Epidermal melanocyte (primary cell): Measurements from ENCODE around the gene PRM3.

Experiments
- DNase-seq: peaks from one replicate; pipeline ENCODE4 v3.0.0; 2011; ENCODE audit warnings: low spot score; ENCODE audit not compliant: insufficient read length

PRM3 gene

DNA sequence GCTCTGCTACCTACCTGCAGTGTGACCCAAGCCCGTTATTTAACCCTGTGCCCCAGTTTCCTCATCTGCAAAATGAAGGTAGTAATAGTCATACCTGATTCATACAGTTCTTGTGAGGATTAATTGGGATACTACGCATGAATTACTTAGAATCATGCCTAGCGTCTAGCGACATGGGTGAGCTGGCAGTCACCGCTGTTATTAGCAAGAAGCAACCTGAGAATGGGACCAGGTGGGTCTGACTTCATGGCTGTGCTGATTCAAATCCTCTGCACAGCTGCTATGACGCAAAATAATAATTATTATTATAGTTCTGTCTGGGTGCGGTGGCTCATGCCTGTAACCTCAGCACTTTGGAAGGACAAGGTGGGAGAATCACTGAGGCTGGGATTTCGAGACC is 25.3 kb downstream of the PRM3 start:
- no peak for DNase-seq

DNA sequence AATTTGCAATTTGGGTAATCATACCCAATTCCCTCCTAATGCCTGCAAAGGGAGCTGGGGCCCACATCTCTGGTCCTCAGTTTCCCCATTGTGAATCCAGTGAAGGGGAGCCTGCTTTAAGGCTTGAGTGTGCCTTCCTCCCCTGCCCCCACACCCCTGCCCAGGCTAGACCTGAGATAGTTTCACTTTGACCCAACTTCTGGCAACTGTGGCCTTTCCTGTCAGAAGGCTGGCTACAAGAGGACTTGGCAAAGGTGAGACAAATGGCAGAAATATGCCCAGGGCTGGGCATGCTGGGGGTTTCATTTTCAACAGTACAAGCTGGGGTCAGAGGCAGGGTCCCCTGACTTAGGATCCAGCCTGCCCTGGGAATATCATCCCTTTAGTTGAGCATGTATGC is 27.4 kb downstream of the PRM3 start:
- DNase-seq = no peak

DNA sequence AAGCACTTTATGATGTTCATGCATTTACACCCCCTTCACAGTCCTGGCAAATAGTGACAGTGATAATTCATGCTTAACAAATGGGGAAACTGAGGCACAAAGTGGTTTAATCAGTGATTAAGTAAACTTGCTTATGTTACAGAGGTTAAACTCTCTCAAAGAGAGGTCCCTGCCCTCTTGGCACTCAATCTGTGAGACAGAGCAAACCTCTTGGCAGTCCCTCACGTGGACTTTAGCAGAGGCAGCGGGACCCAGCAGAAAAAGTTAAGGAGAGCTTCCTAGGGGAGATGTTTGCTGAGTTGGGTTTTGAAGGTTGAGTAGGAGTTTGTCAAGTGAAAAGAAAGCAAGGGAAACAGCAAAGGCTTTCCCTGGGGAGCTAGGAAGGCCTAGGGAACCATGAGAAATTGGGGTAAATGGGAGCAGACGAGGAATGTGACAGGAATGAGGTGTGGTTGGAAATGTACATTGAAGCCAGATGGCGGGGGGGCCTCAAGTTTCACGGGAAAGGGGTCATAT is 28.1 kb downstream of the PRM3 start:
- DNase-seq = no peak

DNA sequence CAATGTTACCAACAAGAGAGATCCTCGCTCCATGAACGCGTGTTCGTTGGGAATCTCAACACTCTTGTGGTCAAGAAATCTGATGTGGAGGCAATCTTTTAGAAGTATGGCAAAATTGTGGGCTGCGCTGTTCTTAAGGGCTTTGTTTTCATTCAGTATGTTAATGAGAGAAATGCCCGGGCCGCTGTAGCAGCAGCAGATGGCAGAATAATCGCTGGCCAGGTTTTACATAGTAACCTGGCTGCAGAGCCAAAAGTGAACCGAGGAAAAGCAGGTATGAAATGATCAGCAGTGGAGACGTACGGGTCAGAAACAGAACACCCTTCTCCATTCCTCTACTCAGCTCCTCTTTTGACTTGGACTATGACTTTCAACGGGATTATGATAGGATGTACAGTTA is 30.8 kb downstream of the PRM3 start:
- no peak for DNase-seq

DNA sequence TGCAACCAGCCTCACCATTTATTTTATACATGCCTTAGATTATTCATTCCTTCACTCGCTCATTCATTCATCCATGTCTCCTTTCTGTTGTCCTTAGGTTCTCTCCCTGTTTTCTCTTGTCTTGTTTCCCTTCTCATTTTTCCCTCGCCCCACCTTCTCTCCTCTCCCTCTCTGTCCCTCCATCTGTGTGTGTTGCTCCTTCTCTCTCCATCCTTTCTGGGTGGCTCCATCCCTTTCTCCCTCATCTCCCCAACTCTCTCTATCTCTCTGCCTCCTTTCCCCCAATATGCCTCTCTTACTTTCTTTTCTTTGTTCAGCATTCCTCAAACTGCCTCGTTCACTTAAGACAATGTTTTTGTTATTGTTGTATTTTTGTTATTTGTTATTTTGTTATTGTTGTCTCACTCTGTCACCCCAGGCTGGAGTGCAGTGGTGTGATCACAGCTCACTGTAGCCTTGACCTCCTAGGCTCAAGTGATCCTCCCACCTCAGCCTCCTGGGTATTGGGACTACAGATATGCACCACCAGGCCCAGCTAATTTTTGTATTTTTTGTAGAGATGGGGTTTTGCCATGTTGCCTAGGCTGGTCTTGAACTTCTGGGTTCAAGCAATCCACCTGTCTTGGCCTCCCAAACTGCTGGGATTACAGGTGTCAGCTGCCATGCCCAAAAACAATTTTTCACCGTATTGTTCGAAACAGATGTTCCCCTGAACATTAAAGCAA is 31.8 kb downstream of the PRM3 start:
- no peak for DNase-seq

DNA sequence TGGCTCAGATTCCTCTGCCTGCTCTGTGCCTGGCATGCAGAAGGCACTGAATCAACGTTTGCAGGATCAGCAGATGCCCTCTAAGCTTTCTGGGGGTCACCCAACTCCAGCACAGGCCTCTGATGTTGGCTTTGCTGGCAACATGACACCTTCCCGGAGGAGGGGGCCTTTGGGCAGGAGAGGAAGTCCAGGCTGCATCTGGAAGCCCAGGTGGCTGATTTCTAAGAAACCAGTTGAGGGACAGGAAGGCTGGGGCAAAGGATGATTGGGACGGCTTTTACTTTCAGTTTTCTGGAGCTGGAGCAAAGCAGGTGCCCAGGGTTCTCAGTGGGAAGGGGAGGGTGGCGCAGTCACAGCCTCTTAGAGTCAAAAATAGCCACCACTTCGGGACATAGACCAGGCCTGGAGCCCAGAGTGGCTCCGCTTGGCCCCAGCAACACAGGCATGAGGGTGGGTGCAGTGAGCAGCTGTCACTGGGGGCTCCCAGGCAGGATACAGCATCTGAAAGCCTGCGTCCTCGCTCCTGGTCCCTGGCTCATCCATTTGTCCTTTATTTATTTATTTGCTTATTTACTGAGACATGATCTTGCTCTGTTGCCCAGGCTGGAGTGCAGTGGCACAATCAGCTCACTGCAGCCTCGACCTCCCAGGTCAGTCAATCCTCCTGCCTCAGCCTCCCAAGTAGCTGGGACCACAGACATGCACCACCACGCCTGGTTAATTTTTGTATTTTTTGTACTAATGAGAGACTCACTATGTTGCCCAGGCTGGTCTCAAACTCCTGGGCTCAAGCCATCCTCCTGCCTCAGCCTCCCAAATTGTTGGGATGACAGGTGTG is 32.6 kb downstream of the PRM3 start:
- DNase-seq = no peak

DNA sequence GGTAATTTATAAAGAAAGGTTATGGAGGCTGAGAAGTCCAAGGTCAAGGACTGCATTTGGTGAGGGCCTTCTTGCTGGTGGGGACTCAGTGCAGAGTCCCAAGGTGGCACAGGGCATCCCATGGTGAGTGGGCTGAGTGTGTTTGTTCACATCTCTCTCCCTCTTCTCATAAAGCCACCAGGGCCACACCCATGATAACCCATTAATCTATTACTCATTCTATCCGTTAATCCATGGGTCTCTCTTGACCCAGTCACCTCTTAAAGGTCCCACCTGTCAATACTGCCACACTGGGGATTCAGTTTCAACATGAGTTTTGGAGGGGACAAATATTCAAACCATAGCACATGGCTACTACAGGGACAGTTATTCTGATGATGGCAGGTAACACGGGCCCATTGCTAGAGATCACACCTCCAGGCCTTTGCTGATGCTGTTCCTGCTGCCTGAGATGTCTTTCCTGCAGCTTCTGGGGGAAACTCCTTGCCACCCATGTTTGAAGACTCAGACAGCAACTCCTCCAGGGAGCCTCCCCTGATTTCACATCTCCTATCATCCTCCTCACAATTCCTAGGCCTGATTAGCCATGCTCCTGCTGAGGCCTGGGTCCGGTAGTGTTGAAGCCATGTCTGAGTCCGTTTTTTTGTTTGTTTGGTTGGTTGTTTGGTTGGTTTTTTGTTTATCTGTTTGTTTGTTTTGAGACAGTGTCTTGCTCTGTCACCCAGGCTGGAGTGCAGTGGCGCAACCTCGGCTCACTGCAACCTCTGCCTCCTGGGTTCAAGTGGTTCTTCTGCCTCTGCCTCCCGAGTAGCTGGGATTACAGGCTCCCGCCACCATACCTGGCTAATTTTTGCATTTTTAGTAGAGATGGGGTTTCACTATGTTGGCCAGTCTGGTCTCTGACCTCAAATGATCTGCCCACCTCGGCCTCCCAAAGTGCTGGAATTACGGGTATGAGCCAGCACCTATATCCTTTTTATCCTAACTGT is 33.5 kb downstream of the PRM3 start:
- no peak for DNase-seq

DNA sequence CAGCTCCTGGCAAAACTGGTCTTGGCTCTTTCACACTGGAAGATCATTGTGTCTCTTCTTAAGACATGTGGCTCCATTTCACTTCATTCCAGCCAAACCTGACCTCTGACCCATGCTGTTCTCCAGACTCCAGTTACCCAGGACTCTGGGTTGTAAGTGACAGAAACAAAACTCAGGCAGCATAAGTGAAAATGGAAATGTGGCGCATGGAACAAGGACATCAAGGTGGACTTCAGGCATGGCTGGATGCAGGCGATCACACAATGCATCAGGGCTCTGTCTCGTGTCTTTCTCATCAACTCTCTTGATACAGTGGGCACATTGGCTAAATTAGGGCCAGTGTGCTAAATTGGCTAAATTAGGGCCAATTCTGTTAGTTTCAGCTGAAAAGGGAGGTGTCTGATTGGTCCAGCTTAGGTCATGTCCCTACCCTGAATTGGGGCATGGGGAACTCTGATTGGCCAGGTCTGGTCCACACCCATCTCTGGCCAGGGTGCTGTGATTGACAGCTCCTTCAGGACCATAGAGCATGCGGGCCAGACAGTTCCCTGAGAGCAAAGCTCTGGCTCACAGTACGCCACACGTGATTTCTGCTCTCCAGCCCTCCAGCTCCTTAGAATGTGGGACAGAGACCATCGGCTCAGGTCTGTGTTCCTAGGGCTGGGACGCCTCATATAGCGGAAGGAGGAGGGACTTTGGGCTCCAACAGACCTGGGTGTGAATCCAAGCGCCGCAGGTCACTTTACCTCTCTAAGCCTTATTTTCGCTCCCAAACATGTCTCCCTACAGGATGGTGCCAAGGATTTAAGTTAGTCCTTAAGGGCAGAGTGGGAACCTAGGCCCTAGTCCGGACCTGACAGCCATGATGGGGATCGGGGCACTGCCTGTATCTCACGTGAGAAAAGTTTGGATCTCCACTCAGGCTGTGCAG is 34.9 kb downstream of the PRM3 start:
- DNase-seq = no peak

DNA sequence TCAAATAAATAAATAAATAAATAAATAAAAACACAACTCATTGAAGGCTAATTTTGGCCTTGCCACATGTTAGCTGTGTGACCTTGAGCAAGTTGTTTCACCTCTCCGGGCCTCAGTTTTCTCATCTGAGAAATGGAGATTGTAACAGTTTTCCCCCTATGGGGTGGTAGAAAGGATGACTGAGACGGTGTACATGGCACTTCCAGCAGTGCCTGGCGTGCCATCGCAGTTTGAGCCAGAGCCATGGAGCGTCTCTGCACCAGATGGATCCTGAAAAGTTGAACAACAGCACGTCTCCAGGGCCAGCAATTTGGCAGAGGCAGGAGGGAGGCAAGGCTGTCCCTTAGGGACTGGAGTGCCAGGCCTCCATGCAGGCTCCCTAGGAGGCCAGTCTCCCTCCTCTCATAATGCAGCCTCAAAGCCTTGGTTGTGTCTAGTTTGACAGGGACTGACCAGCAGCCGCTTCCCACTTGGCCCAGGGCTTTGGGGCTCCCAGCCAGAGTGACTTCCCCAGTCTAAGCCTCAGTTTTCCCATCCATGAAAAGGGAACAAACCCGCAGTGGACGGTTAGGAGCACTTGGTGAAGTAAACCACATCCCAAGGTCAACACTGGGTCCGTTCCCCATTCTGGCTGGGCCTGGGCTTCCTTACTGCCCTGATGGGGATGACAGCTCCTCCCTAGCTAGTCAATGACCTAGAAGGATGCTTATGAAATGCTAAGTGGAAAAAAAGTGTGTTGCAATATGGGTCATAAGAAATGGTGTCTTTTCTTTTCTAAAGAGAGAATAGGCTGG is 36.8 kb downstream of the PRM3 start:
- no peak for DNase-seq

DNA sequence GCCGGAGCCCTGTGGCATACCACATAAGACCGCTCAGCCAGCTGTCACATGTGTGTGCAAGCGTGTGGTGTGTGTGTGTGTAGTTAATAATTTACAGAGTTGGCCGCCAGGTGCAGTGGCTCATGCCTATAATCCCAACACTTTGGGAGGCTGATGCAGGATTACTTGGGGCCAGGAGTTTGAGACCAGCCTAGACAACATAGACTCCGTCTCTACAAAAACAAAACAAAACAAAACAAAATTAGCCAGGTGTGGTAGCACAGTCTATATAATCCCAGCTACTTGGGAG is 37.8 kb downstream of the PRM3 start:
- DNase-seq = no peak

DNA sequence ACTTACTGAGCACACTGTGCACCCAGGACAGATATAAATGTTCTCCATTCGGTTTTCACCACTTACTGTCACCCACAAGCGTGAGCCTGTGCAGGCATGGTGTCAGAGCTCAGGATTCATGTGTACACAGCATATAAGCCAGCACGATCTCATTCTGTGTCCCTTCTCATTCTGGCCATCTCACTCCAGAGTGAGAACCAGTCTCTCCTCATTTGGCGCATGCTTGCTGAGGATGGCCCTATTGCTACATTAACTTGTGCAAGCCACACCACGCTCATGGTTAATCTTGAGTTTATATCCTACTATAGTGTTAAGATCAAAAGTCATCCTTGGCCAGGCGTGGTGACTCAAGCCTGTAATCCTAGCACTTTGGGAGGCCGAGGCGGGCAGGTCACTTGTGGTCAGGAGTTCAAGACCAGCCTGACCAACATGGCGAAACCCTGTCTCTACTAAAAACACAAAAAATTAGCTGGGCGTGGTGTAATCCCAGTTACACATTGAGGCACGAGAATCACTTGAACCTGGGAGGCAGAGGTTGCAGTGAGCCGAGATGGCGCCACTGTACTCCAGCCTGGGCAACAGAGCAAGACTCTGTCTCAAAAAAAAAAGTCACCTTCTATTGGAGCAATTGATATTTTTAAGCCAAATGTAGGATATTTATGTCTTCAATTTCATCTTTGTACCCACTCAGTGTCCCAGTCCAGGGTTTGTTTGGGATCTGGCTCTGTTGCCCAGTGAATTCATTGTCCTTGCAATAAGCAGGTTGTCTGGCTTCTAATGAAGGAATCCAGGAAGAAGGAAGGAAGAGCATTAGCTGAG is 38.3 kb downstream of the PRM3 start:
- no peak for DNase-seq

DNA sequence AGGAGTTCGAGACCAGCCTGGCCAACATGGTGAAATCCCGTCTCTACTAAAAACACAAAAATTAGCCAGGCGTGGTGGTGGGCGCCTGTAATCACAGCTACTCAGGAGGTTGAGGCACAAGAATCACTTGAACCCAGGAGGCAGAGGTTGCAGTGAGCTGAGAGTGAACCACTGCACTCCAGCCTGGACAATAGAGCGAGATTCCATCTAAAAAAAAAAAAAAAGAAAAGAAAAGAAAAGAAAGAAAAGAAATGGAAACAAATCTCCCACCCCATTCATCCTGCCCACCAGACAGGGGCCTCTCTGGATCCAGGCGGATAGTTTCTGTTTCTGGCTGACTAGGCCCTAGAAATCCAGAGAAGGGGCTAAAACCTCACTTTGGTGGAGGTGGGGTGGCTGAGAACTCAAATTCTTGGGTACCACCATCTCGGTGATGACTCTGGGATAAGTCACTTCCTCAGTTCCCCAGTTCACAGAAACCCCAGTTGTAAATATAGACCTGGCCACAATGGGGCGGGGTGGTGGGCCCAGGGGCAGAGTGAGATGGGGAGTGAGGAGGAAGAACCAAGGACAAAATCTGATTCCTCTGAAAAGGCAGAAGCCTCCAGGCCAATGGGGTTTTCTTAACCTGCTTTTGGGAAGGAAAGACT is 39.6 kb downstream of the PRM3 start:
- no peak for DNase-seq

DNA sequence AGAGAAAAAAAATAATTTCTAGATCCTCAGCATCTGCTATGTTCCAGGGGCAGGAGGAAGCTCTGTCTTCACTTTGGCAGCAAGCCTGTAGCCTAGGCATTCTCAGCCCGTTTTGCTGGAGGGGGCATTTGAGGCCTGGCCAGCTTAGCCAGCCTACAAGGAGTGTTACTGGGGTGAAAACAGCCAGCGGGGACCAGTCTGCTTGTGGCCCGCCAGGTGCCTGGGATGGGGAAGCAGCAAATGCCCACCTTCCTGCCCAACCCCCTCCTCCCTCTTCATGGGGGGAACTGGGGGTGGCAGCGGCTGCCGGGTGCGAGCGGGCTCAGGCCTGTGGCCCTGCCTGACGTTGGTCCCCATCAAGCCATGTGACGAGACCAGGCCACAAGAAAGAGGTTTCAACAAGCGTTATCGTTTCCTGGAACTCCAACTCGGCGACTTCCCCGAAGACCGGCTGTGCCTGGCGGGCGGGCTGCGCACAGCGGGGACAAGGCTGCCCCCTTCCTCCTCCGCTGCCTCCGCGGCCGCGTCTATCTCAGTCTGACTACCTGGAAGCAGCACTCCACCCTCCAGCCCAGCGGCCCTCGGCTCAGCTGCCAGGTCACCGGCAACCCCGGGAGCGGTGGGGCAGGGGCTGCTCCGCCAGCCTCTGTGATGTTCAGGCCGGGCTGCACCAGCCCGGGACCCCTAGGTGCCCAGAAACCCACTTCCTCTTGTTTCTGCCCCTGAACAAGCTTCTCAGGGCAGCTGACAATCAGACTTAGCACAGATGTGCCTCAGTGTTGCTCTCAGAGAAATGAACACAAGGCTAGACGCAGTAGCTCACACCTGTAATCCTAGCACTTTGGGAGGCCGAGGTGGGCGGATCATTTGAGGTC is 40.3 kb downstream of the PRM3 start:
- DNase-seq = no peak

DNA sequence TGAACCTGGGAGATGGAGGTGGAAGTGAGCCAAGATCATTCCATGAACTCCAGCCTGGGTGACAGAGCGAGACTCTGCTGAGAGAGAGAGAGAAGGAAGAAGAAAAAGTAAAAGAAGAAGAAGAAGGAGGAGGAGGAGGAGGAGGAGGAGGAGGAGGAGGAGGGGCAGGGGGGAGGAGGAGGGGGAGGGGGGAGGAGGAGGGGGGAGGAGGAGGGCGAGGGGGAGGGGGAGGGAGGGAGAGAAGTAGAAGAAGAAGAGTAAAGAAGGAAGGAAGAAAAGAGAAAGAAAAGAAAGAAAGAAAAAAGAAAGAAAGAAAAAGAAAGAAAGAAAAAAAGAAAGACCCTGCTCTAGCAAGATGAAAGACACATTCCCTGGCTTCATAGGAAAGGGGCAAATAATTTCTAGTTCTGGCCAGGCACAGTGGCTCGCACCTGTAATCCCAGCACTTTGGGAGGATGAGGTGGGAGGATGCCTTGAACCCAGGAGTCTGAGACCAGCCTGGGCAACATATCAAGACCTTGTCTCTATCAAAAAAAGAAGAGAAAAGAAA is 41.1 kb downstream of the PRM3 start:
- no peak for DNase-seq

DNA sequence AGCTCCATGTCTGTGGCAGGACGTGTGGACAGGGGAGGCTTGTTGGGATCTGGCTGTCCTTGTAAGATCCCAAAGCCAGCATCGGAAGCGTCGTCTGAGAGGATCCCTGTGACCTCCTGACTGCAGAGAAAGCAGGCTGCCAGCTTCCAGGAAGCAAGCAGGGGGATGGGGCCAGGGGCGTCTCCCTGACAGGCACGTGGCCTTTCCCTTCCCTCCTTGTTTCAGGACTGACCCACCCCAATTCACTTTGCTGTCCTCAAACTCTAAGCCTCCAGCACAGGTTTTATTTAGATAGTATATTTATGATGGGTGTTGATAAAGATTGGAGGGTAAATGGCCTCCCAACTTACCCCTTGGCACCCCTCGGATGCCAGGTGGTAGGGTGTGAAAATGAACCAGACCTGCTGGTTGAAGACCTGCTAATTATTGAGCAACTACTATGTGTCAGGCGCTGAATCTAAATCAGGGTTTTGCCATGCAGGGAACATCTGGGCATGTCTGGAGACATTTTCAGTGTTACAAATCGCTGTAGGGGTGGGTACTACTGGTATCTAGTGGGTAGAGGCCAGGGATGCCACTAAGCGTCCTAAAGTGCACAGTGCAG is 42.0 kb downstream of the PRM3 start:
- DNase-seq = no peak

DNA sequence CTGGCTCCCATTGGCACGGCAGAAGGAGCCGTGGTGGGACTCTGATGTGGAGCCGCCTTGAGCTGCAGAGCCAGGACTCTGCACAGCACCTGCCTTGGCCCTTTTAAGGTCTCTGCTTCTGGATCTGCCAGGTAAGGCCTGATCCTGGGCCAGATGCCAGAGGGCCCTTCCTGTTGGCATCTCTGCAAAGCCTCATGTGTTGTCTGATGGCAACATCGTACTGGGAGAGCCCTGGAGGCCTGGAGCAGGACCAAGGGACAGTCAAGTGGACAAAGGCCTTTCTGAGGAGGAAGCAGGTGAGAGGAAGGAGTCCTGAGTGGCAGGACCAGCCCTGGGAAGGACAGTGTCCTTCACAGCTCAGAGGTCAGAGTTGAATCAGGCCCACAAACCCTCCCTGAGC is 43.5 kb downstream of the PRM3 start:
- DNase-seq = no peak

DNA sequence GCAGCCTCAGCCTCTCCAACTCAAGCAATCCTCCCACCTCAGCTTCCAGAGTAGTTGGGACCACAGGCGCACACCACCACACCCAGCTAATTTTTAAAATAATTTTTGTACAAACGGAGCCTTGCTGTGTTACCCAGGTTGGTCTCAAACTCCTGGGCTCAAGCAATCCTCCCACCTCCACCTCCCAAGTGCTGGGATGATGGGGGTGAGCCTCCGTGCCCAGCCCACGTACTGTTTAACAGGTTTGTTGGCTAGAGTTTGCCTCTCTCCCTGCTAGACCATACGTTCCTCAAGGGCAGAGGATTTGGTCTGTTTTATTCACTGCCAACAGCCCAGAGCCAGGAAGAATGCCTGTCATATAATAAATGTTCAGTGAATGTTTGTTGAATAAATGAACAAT is 44.0 kb downstream of the PRM3 start:
- no peak for DNase-seq
